ENCODE measurements around the gene TRPV3. TPM values are rescaled to one million over a fixed set of nuclear protein-coding genes. Genes with fewer than 3 reads are reported as not detected.
A peak's percentile ranks its signal among the peaks of the same experiment; 100 is the strongest.

Gene TRPV3
- total and polyA plus RNA-seq, 5 donors from 2014 or later: 0.06 to 0.25 TPM; not detected in 3

- no peak overlapping the region for H3K27ac Mint-ChIP-seq
Observed at GRCh38 chr17:3539881-3540540, 17.6 kb downstream of the TRPV3 start.

DNA sequence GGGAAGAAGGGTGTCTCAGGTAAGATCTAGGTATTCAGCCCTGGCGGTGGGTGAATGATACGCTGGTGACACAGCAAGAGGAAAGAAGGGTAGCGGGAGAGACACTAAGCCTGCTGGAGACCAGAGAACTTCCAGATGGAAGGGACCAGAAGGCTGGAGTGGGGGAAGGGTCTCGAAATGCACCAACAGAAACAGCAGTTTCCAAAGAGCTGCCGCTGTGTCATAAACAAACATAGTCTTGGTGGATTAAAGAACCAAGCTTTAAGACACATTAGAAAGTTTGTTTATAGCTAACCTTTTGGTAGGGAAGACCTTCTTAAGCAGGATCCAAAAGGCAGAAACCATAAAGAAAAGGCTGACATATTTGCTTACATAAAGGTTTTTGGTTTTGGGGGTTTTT lies 20.9 kb downstream of the TRPV3 start:
- H3K36me3 ChIP-seq (ENCODE audit: control insufficient read depth, insufficient read depth, low read length): no peaks in the 10 kb centered on the region
- no peak for DNase-seq
- H3K4me3 ChIP-seq (ENCODE audit: low read depth, low read length): no peak overlapping the region
- no peaks in the 10 kb centered on the region for H3K27me3 ChIP-seq (ENCODE audit: control insufficient read depth, insufficient read depth, low read length)
- Mint-ChIP-seq H3K4me1 (peaks cover 0 to 20% (median 2%) of the 10 kb centered on the region in 4 donors), H3K27ac (peak overlapping the region in 2 of 3 donors; percentile 60 to 96), H3K4me3 (no peak overlapping the region), H3K9me3 (peaks cover 0 to 2% (median 0%) of the 10 kb centered on the region in 7 donors), H3K36me3 (no peaks in the 10 kb centered on the region), H3K27me3 (peaks cover 7% of the 10 kb centered on the region)
- no peak for ATAC-seq (ENCODE audit: low read depth in 2 of 2)
- H3K4me1 ChIP-seq (ENCODE audit: control insufficient read depth, insufficient read depth, low read length, poor library complexity, severe bottlenecking): peaks cover 3% of the 10 kb centered on the region
- H3K27ac ChIP-seq (ENCODE audit: insufficient read depth, low read length, poor library complexity, severe bottlenecking): no peak overlapping the region
- H3K9me3 ChIP-seq (ENCODE audit: control insufficient read depth in 2 of 2, low read length in 2 of 2): no peaks in the 10 kb centered on the region

More at GRCh38 chr17:3539881-3540540, 17.6 kb downstream of the TRPV3 start:
- DNase-seq (peak in 1 of 3 donors; percentile 13), ATAC-seq (ENCODE audit: low read depth in 2 of 2) (no peak)
- H3K36me3 ChIP-seq (ENCODE audit: control insufficient read depth, insufficient read depth, low read length): no peaks in the 10 kb centered on the region
- H3K27ac ChIP-seq (ENCODE audit: insufficient read depth, low read length, poor library complexity, severe bottlenecking): no peak overlapping the region
- H3K9me3 Mint-ChIP-seq: peaks cover 0 to 4% (median 0%) of the 10 kb centered on the region in 7 donors
- peaks cover 3% of the 10 kb centered on the region for H3K4me1 ChIP-seq (ENCODE audit: control insufficient read depth, insufficient read depth, low read length, poor library complexity, severe bottlenecking)
- H3K36me3 Mint-ChIP-seq: no peaks in the 10 kb centered on the region
- no peak overlapping the region for H3K4me3 Mint-ChIP-seq
- H3K27me3 Mint-ChIP-seq: peaks cover 11% of the 10 kb centered on the region
- H3K27me3 ChIP-seq (ENCODE audit: control insufficient read depth, insufficient read depth, low read length): no peaks in the 10 kb centered on the region
- H3K4me1 Mint-ChIP-seq: peaks cover 0 to 11% (median 4%) of the 10 kb centered on the region in 4 donors
- H3K4me3 ChIP-seq (ENCODE audit: low read depth, low read length): no peak overlapping the region
- no peaks in the 10 kb centered on the region for H3K9me3 ChIP-seq (ENCODE audit: control insufficient read depth in 2 of 2, low read length in 2 of 2)

- peaks cover 0 to 2% (median 0%) of the 10 kb centered on the region in 7 donors for H3K9me3 Mint-ChIP-seq
- peaks cover 0 to 20% (median 2%) of the 10 kb centered on the region in 4 donors for H3K4me1 Mint-ChIP-seq
- peak overlapping the region in 2 of 4 donors; percentile 38 to 69 for H3K4me3 Mint-ChIP-seq
- ATAC-seq (ENCODE audit: low read depth in 2 of 2) (peak; percentile 77 to 81), DNase-seq (peak in 2 of 3 donors; percentile 31 to 63)
- Histone ChIP-seq H3K27me3 (ENCODE audit: control insufficient read depth, insufficient read depth, low read length) (no peaks in the 10 kb centered on the region), H3K27ac (ENCODE audit: insufficient read depth, low read length, poor library complexity, severe bottlenecking) (peak overlapping the region; percentile 8), H3K9me3 (ENCODE audit: control insufficient read depth in 2 of 2, low read length in 2 of 2) (no peaks in the 10 kb centered on the region), H3K4me3 (ENCODE audit: low read depth, low read length) (no peak overlapping the region), H3K36me3 (ENCODE audit: control insufficient read depth, insufficient read depth, low read length) (no peaks in the 10 kb centered on the region), H3K4me1 (ENCODE audit: control insufficient read depth, insufficient read depth, low read length, poor library complexity, severe bottlenecking) (peaks cover 3% of the 10 kb centered on the region)
- peak overlapping the region in 1 of 3 donors; percentile 46 for H3K27ac Mint-ChIP-seq
- no peaks in the 10 kb centered on the region for H3K36me3 Mint-ChIP-seq
- peaks cover 7% of the 10 kb centered on the region for H3K27me3 Mint-ChIP-seq
Observed at GRCh38 chr17:3535253-3535995, 22.2 kb downstream of the TRPV3 start.

DNA sequence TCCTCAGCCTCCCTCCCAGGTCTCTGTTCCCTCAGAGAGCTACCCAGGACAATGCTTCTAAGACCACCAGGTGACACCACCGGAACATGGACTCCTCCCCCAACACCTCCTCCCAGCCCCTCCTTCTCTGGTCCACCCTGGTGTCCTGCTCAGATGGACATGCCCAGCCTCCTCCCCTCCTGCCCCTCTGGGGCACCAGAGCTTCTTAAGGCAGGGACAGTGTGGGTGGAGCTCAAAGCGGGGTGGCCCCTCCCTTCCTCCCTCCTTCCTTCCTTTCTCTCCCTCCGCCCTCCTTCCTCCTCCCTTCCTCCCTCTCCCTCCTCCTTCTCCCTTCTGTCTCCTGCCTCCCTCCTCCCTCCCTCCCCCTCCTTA lies 22.7 kb downstream of the TRPV3 start:
- no peak overlapping the region for H3K4me3 Mint-ChIP-seq
- peaks cover 7% of the 10 kb centered on the region for H3K27me3 Mint-ChIP-seq
- H3K36me3 Mint-ChIP-seq: no peaks in the 10 kb centered on the region
- no peaks in the 10 kb centered on the region for H3K36me3 ChIP-seq (ENCODE audit: control insufficient read depth, insufficient read depth, low read length)
- peak overlapping the region in 2 of 3 donors; percentile 20 to 55 for H3K27ac Mint-ChIP-seq
- H3K9me3 ChIP-seq (ENCODE audit: control insufficient read depth in 2 of 2, low read length in 2 of 2): no peaks in the 10 kb centered on the region
- no peaks in the 10 kb centered on the region for H3K27me3 ChIP-seq (ENCODE audit: control insufficient read depth, insufficient read depth, low read length)
- peak in 1 of 3 donors; percentile 25 for DNase-seq
- peaks cover 3% of the 10 kb centered on the region for H3K4me1 ChIP-seq (ENCODE audit: control insufficient read depth, insufficient read depth, low read length, poor library complexity, severe bottlenecking)
- H3K27ac ChIP-seq (ENCODE audit: insufficient read depth, low read length, poor library complexity, severe bottlenecking): peak overlapping the region; percentile 8
- H3K4me3 ChIP-seq (ENCODE audit: low read depth, low read length): no peak overlapping the region
- no peak for ATAC-seq (ENCODE audit: low read depth in 2 of 2)
- H3K9me3 Mint-ChIP-seq: peaks cover 0 to 2% (median 0%) of the 10 kb centered on the region in 7 donors
- H3K4me1 Mint-ChIP-seq: peaks cover 0 to 20% (median 0%) of the 10 kb centered on the region in 4 donors

GRCh38 chr17:3533752-3534151 lies 23.9 kb downstream of the TRPV3 start:
- peaks cover 3% of the 10 kb centered on the region for H3K4me1 ChIP-seq (ENCODE audit: control insufficient read depth, insufficient read depth, low read length, poor library complexity, severe bottlenecking)
- Mint-ChIP-seq H3K4me1 (peaks cover 0 to 20% (median 0%) of the 10 kb centered on the region in 4 donors), H3K4me3 (peak overlapping the region in 1 of 4 donors; percentile 16), H3K36me3 (no peaks in the 10 kb centered on the region), H3K27me3 (peaks cover 7% of the 10 kb centered on the region), H3K27ac (no peak overlapping the region), H3K9me3 (peaks cover 0 to 2% (median 0%) of the 10 kb centered on the region in 7 donors)
- no peak overlapping the region for H3K4me3 ChIP-seq (ENCODE audit: low read depth, low read length)
- H3K36me3 ChIP-seq (ENCODE audit: control insufficient read depth, insufficient read depth, low read length): no peaks in the 10 kb centered on the region
- no peaks in the 10 kb centered on the region for H3K9me3 ChIP-seq (ENCODE audit: control insufficient read depth in 2 of 2, low read length in 2 of 2)
- DNase-seq (no peak), ATAC-seq (ENCODE audit: low read depth in 2 of 2) (no peak)
- H3K27me3 ChIP-seq (ENCODE audit: control insufficient read depth, insufficient read depth, low read length): no peaks in the 10 kb centered on the region
- no peak overlapping the region for H3K27ac ChIP-seq (ENCODE audit: insufficient read depth, low read length, poor library complexity, severe bottlenecking)

GRCh38 chr17:3532859-3533142 lies 24.8 kb downstream of the TRPV3 start:
- no peaks in the 10 kb centered on the region for H3K27me3 ChIP-seq (ENCODE audit: control insufficient read depth, insufficient read depth, low read length)
- H3K36me3 ChIP-seq (ENCODE audit: control insufficient read depth, insufficient read depth, low read length): no peaks in the 10 kb centered on the region
- ATAC-seq (ENCODE audit: low read depth in 2 of 2): no peak
- H3K4me1 ChIP-seq (ENCODE audit: control insufficient read depth, insufficient read depth, low read length, poor library complexity, severe bottlenecking): peaks cover 3% of the 10 kb centered on the region
- H3K9me3 Mint-ChIP-seq: peaks cover 0 to 2% (median 0%) of the 10 kb centered on the region in 7 donors
- H3K9me3 ChIP-seq (ENCODE audit: control insufficient read depth in 2 of 2, low read length in 2 of 2): no peaks in the 10 kb centered on the region
- H3K4me3 Mint-ChIP-seq: no peak overlapping the region
- H3K4me1 Mint-ChIP-seq: peaks cover 0 to 20% (median 0%) of the 10 kb centered on the region in 4 donors
- H3K27ac ChIP-seq (ENCODE audit: insufficient read depth, low read length, poor library complexity, severe bottlenecking): no peak overlapping the region
- peak overlapping the region in 1 of 3 donors; percentile 73 for H3K27ac Mint-ChIP-seq
- peaks cover 2% of the 10 kb centered on the region for H3K27me3 Mint-ChIP-seq
- no peak overlapping the region for H3K4me3 ChIP-seq (ENCODE audit: low read depth, low read length)
- H3K36me3 Mint-ChIP-seq: no peaks in the 10 kb centered on the region
- DNase-seq: no peak

DNA sequence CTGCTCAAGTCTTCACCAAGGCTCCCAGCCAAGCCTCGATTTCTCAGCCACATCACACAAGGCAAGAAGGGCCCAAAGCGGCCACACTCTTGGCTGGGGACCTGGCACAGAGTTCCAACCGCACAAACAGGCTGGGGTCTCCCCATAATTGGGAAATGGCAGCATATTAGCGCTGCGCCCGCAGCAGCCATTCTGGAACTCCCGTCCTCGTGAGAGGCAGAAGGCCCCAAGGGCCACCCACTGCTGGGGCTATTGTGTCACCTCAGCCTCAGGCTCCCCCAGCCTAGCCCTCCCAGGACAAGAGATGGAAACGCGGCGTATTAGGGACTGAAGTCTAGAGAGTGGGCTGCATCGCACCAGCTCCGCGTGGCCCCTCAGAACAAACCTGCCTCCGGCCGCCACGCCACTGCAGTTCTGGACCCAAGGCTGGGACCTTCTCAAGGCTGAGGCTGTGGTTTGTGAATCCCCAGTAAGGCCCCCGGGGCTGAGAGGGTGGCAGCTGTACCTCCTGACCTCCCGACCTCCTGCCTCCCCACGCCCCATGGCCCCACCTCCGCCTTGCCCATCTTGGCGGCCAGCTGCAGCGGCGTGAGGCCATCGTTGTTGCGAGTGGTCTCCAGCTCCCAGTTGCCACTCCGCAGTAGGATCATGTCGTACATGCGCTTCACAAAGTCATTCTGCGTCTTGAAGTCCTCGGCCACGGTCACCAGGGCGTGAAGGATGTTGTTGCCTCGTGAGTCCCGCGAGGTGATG lies 25.3 kb downstream of the TRPV3 start:
- Mint-ChIP-seq H3K36me3 (no peaks in the 10 kb centered on the region), H3K27me3 (no peaks in the 10 kb centered on the region), H3K9me3 (peaks cover 0 to 2% (median 0%) of the 10 kb centered on the region in 7 donors), H3K4me3 (no peak overlapping the region), H3K27ac (peak overlapping the region in 1 of 3 donors; percentile 14), H3K4me1 (peaks cover 0 to 20% (median 0%) of the 10 kb centered on the region in 4 donors)
- no peaks in the 10 kb centered on the region for H3K9me3 ChIP-seq (ENCODE audit: control insufficient read depth in 2 of 2, low read length in 2 of 2)
- no peaks in the 10 kb centered on the region for H3K36me3 ChIP-seq (ENCODE audit: control insufficient read depth, insufficient read depth, low read length)
- H3K27ac ChIP-seq (ENCODE audit: insufficient read depth, low read length, poor library complexity, severe bottlenecking): no peak overlapping the region
- H3K27me3 ChIP-seq (ENCODE audit: control insufficient read depth, insufficient read depth, low read length): no peaks in the 10 kb centered on the region
- ATAC-seq (ENCODE audit: low read depth in 2 of 2): no peak
- DNase-seq: no peak
- peaks cover 3% of the 10 kb centered on the region for H3K4me1 ChIP-seq (ENCODE audit: control insufficient read depth, insufficient read depth, low read length, poor library complexity, severe bottlenecking)
- no peak overlapping the region for H3K4me3 ChIP-seq (ENCODE audit: low read depth, low read length)

Measured in CD4-positive, CD25-positive, alpha-beta regulatory T cell (primary cell).